GM12875 (cell line): Measurements from ENCODE around the gene PITPNM1.

Experiments used
- H3K4me3 ChIP-seq: one replicate; pipeline ENCODE4 v1.5.1; 2011; ENCODE audit warnings: low read depth, low read length, control low read depth
- CTCF ChIP-seq: IDR thresholded peaks from 2 replicates; pipeline ENCODE4 v1.5.1; 2011; ENCODE audit warnings: low read depth, mild to moderate bottlenecking, control low read depth, inconsistent platforms, low read length, moderate library complexity, borderline replicate concordance; ENCODE audit not compliant: insufficient read depth

Gene PITPNM1

GRCh38 chr11:67453816-67454732 is 51.1 kb downstream of the PITPNM1 start:
- no peak for TF ChIP-seq CTCF
- no peak overlapping the region for H3K4me3 ChIP-seq

GRCh38 chr11:67452141-67452952 is 52.8 kb downstream of the PITPNM1 start, which contains the start of gene GPR152:
TSS of gene GPR152 (minus strand) at chr11:67452729. CDS start at chr11:67452724, 5 bp downstream.
- TF ChIP-seq CTCF: no peak
- H3K4me3 ChIP-seq: no peak within 1 kb of the TSS

- no peak for TF ChIP-seq CTCF
- H3K4me3 ChIP-seq: no peak overlapping the region
These were observed 53.5 kb downstream of the PITPNM1 start for GRCh38 chr11:67451658-67451976.

GRCh38 chr11:67450796-67451657 is 54.1 kb downstream of the PITPNM1 start:
- H3K4me3 ChIP-seq: no peak overlapping the region
- no peak for TF ChIP-seq CTCF

GRCh38 chr11:67449116-67449844 is 55.9 kb downstream of the PITPNM1 start:
- no peak overlapping the region for H3K4me3 ChIP-seq
- TF ChIP-seq CTCF: no peak

- no peak overlapping the region for H3K4me3 ChIP-seq
- TF ChIP-seq CTCF: no peak
These were observed 56.9 kb downstream of the PITPNM1 start for GRCh38 chr11:67448220-67448609.
